Lung (tissue), 12 donors: ENCODE measurements around the gene RALGAPA1. TPM values are rescaled to one million over a fixed set of nuclear protein-coding genes. Genes with fewer than 3 reads are reported as not detected.

Experiments used
- ATAC-seq: fragments of 200-7000 bp; cut with Tn5 transposase; one replicate; pipeline ENCODE4 v1.9.1; 2020; ENCODE audit warnings: moderate number of reproducible peaks; ENCODE audit not compliant: insufficient read depth, low FRiP score
- DNase-seq, 3 donors: peaks; one replicate each; pipeline ENCODE4 v3.0.0-alpha.2; 2013 to 2017
- H3K27ac ChIP-seq, 2 donors: one replicate each; pipeline ENCODE4 v1.5.1; 2013; ENCODE audit warnings: mild to moderate bottlenecking in 2 of 2, moderate library complexity in 2 of 2, control low read depth in 1 of 2, inconsistent platforms in 1 of 2, low read depth in 1 of 2, low read length in 1 of 2
- H3K27me3 ChIP-seq, 3 donors: one replicate each; pipeline ENCODE4 v1.5.1; 2013; ENCODE audit warnings: low read length in 2 of 3; ENCODE audit not compliant: control insufficient read depth in 3 of 3, insufficient read depth in 3 of 3
- H3K36me3 ChIP-seq, 4 donors: one replicate each; pipeline ENCODE4 v1.5.1; 2013; ENCODE audit warnings: low read length in 4 of 4, mild to moderate bottlenecking in 1 of 4, moderate library complexity in 1 of 4; ENCODE audit not compliant: control insufficient read depth in 4 of 4, insufficient read depth in 4 of 4
- H3K4me1 ChIP-seq, 5 donors: one replicate each; pipeline ENCODE4 v1.5.1; 2013; ENCODE audit warnings: low read length in 5 of 5, mild to moderate bottlenecking in 2 of 5, moderate library complexity in 1 of 5; ENCODE audit not compliant: control insufficient read depth in 5 of 5, insufficient read depth in 5 of 5
- H3K4me3 ChIP-seq: one replicate; pipeline ENCODE4 v1.5.1; 2013; ENCODE audit warnings: mild to moderate bottlenecking, control low read depth, moderate library complexity
- H3K9ac ChIP-seq, 2 donors: one replicate each; pipeline ENCODE4 v1.5.1; 2013; ENCODE audit warnings: low read length in 2 of 2, control low read depth in 1 of 2; ENCODE audit not compliant: insufficient read depth in 1 of 2
- H3K9me3 ChIP-seq, 4 donors: one replicate each; pipeline ENCODE4 v1.5.1; 2013; ENCODE audit warnings: low read length in 3 of 4, mild to moderate bottlenecking in 1 of 4, moderate library complexity in 1 of 4; ENCODE audit not compliant: control insufficient read depth in 4 of 4, insufficient read depth in 3 of 4
- CTCF ChIP-seq: IDR thresholded peaks from 2 replicates; pipeline ENCODE4 v1.5.1; 2012; ENCODE audit warnings: mild to moderate bottlenecking; ENCODE audit errors: control extremely low read depth, extremely low read depth
- WGBS, 2 donors: extraction: QIAGEN DNeasy Blood & Tissue Kit; methylation state at CpG; one replicate each; pipeline ENCODE4 v1.1.7; 2013; 5-methylcytosine and 5-hydroxymethylcytosine counted together
- polyA plus RNA-seq, 2 donors: library from polyadenylated mRNA; stranded (reverse); fragments of 200-250 nt; gene quantifications; one replicate each; pipeline ENCODE4 v1.2.1, GENCODE V29; 2013
- total RNA-seq, 2 donors: library from RNA; depleted of rRNA in 1 of 2; stranded (reverse); fragments of >200 nt in 1 of 2; gene quantifications; one replicate each; pipeline ENCODE4 v1.2.1, GENCODE V29; 2014 to 2021
- donor health status: control.
- donor health status: control.
- donor health status: Bipolar disorder and iron deficiency.
- donor health status: healthy.
- donor health status: DM: yes; HTN: yes; CAD: no.

The RALGAPA1 gene
- total and polyA plus RNA-seq, 4 donors, result 9.4 to 188 (median 44.9) TPM

- Histone ChIP-seq H3K36me3 (peaks cover 5 to 21% (median 8%) of the 10 kb centered on the region in 4 donors), H3K9me3 (no peaks in the 10 kb centered on the region), H3K4me1 (no peaks in the 10 kb centered on the region), H3K27ac (no peak overlapping the region), H3K9ac (no peak overlapping the region), H3K27me3 (no peaks in the 10 kb centered on the region), H3K4me3 (no peak overlapping the region)
- ATAC-seq (no peak), DNase-seq (no peak)
- TF ChIP-seq CTCF, result no peak
These were observed 142.6 kb downstream of the RALGAPA1 start for GRCh38 chr14:35666429-35667043.

DNA sequence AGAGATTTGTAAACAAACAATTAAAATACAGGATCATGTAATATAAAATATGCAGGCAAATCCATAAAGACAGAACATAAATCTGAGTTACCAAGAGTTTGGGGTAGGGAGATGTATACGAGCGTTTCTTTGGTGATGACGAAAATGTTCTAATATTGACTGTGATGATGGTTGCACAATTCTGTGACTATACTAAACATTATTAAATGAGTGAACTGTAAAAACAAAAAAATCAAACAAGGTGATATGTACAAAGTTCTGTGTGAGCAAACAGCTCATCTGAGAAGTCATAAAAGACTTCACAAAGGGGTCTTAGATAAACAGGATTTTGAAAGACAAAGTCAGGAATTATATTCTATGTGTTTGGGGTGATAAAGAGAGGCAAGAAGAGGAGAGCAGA lies 147.2 kb downstream of the RALGAPA1 start:
- H3K27me3 ChIP-seq, result no peaks in the 10 kb centered on the region
- WGBS, 2 donors, result 89 to 94% methylated on average over 3 of the region's 3 CpGs
- ATAC-seq, result no peak

GRCh38 chr14:35653045-35653444 lies 156.1 kb downstream of the RALGAPA1 start:
- H3K9me3 ChIP-seq, result no peaks in the 10 kb centered on the region
- no peak overlapping the region for H3K9ac ChIP-seq
- H3K27me3 ChIP-seq, result no peaks in the 10 kb centered on the region
- DNase-seq, result no peak
- TF ChIP-seq CTCF, result no peak
- peaks cover 2 to 6% (median 4%) of the 10 kb centered on the region in 4 donors for H3K36me3 ChIP-seq
- ATAC-seq, result no peak
- no peak overlapping the region for H3K27ac ChIP-seq
- no peak overlapping the region for H3K4me3 ChIP-seq
- no peaks in the 10 kb centered on the region for H3K4me1 ChIP-seq
- WGBS, 2 donors, result 99 to 100% methylated on average over 1 of the region's 1 CpG

More for the DNA sequence above, 147.2 kb downstream of the RALGAPA1 start:
- no peak overlapping the region for H3K27ac ChIP-seq
- TF ChIP-seq CTCF, result no peak
- no peaks in the 10 kb centered on the region for H3K9me3 ChIP-seq
- peaks cover 2 to 20% (median 9%) of the 10 kb centered on the region in 4 donors for H3K36me3 ChIP-seq
- no peak overlapping the region for H3K4me3 ChIP-seq
- no peak for DNase-seq
- no peak overlapping the region for H3K9ac ChIP-seq
- no peaks in the 10 kb centered on the region for H3K4me1 ChIP-seq

- no peaks in the 10 kb centered on the region for H3K4me1 ChIP-seq
- no peak for ATAC-seq
These were observed 165.6 kb downstream of the RALGAPA1 start for GRCh38 chr14:35643513-35643912.

More at GRCh38 chr14:35643513-35643912, 165.6 kb downstream of the RALGAPA1 start:
- Histone ChIP-seq H3K27ac (no peak overlapping the region), H3K27me3 (no peaks in the 10 kb centered on the region), H3K9ac (no peak overlapping the region), H3K9me3 (peaks cover 0 to 2% (median under 1%) of the 10 kb centered on the region in 4 donors), H3K4me3 (no peak overlapping the region), H3K36me3 (peaks cover 6 to 26% (median 21%) of the 10 kb centered on the region in 4 donors)
- no peak for TF ChIP-seq CTCF
- no peak for DNase-seq
